Activated T-helper 17 cell treated with anti-CD3 and anti-CD28 coated beads, Interleukin-2, amount 50 U/mL, for 72 hours (primary cell): ENCODE results near the gene ARID3B. TPM values are rescaled to one million over a fixed set of nuclear protein-coding genes. Genes with fewer than 3 reads are reported as not detected.

Source experiments
- ATAC-seq: fragments of 150-1000 bp; cut with Tn5 transposase; replicated peaks from 2 replicates; pipeline ENCODE4 v1.10.0; 2021; ENCODE audit warnings: mild to moderate bottlenecking, moderate library complexity
- H3K27ac Mint-ChIP-seq: one replicate; pipeline ENCODE4 v1.8.0; 2022; ENCODE audit warnings: mixed read lengths
- H3K27me3 Mint-ChIP-seq: one replicate; pipeline ENCODE4 v1.8.0; 2022; ENCODE audit warnings: mixed read lengths
- H3K36me3 Mint-ChIP-seq: one replicate; pipeline ENCODE4 v1.8.0; 2022; ENCODE audit warnings: low read depth, mild to moderate bottlenecking, mixed read lengths
- H3K4me1 Mint-ChIP-seq: one replicate; pipeline ENCODE4 v1.8.0; 2022; ENCODE audit warnings: mixed read lengths
- H3K4me3 Mint-ChIP-seq: one replicate; pipeline ENCODE4 v1.8.0; 2022; ENCODE audit warnings: mild to moderate bottlenecking, mixed read lengths
- H3K9me3 Mint-ChIP-seq: one replicate; pipeline ENCODE4 v1.8.0; 2022; ENCODE audit warnings: mixed read lengths
- total RNA-seq, 2 donors: library from RNA; stranded (reverse); gene quantifications; one replicate each; pipeline ENCODE4 v1.2.3, GENCODE V29; 2022

ARID3B gene
- total RNA-seq, 2 donors from 2014 or later = 40.3 to 43.9 TPM

GRCh38 chr15:74543043-74543422 lies 2.0 kb downstream of the ARID3B start:
- H3K4me1 Mint-ChIP-seq = peaks cover 59% of the 10 kb centered on the region
- H3K9me3 Mint-ChIP-seq = no peaks in the 10 kb centered on the region
- H3K27ac Mint-ChIP-seq = peak overlapping the region; percentile 94
- H3K27me3 Mint-ChIP-seq = no peaks in the 10 kb centered on the region
- peak overlapping the region; percentile 99 for H3K4me3 Mint-ChIP-seq
- peaks cover 64% of the 10 kb centered on the region for H3K36me3 Mint-ChIP-seq
- ATAC-seq = no peak

GRCh38 chr15:74543583-74543982 lies 2.6 kb downstream of the ARID3B start:
- Mint-ChIP-seq H3K4me1 (peaks cover 62% of the 10 kb centered on the region), H3K4me3 (peak overlapping the region; percentile 99), H3K27me3 (no peaks in the 10 kb centered on the region), H3K9me3 (no peaks in the 10 kb centered on the region), H3K36me3 (peaks cover 70% of the 10 kb centered on the region), H3K27ac (peak overlapping the region; percentile 94)
- ATAC-seq = peak; percentile 10

GRCh38 chr15:74545086-74545485 lies 4.1 kb downstream of the ARID3B start:
- Mint-ChIP-seq H3K27me3 (no peaks in the 10 kb centered on the region), H3K27ac (peak overlapping the region; percentile 72), H3K4me1 (peaks cover 57% of the 10 kb centered on the region), H3K4me3 (peak overlapping the region; percentile 99), H3K36me3 (peaks cover 85% of the 10 kb centered on the region), H3K9me3 (no peaks in the 10 kb centered on the region)
- no peak for ATAC-seq

- H3K27me3 Mint-ChIP-seq = no peaks in the 10 kb centered on the region
- ATAC-seq = peak; percentile 81
- peak overlapping the region; percentile 99 for H3K4me3 Mint-ChIP-seq
- peaks cover 61% of the 10 kb centered on the region for H3K4me1 Mint-ChIP-seq
- peak overlapping the region; percentile 72 for H3K27ac Mint-ChIP-seq
- peaks cover 94% of the 10 kb centered on the region for H3K36me3 Mint-ChIP-seq
- H3K9me3 Mint-ChIP-seq = no peaks in the 10 kb centered on the region
Measured at GRCh38 chr15:74545776-74546656, 5.0 kb downstream of the ARID3B start.

- no peak for ATAC-seq
- peaks cover 97% of the 10 kb centered on the region for H3K36me3 Mint-ChIP-seq
- no peaks in the 10 kb centered on the region for H3K9me3 Mint-ChIP-seq
- peak overlapping the region; percentile 99 for H3K4me3 Mint-ChIP-seq
- no peak overlapping the region for H3K27ac Mint-ChIP-seq
- peaks cover 62% of the 10 kb centered on the region for H3K4me1 Mint-ChIP-seq
- H3K27me3 Mint-ChIP-seq = no peaks in the 10 kb centered on the region
Measured at GRCh38 chr15:74547616-74548015, 6.6 kb downstream of the ARID3B start.

GRCh38 chr15:74548241-74548640 lies 7.2 kb downstream of the ARID3B start:
- Mint-ChIP-seq H3K36me3 (peaks cover 97% of the 10 kb centered on the region), H3K4me3 (peak overlapping the region; percentile 99), H3K4me1 (peaks cover 58% of the 10 kb centered on the region), H3K9me3 (no peaks in the 10 kb centered on the region), H3K27ac (no peak overlapping the region), H3K27me3 (no peaks in the 10 kb centered on the region)
- ATAC-seq = no peak

- H3K9me3 Mint-ChIP-seq = no peaks in the 10 kb centered on the region
- no peak for ATAC-seq
- no peaks in the 10 kb centered on the region for H3K27me3 Mint-ChIP-seq
- peaks cover 47% of the 10 kb centered on the region for H3K4me1 Mint-ChIP-seq
- H3K4me3 Mint-ChIP-seq = no peak overlapping the region
- no peak overlapping the region for H3K27ac Mint-ChIP-seq
- H3K36me3 Mint-ChIP-seq = peaks cover 94% of the 10 kb centered on the region
Measured at GRCh38 chr15:74549816-74550215, 8.8 kb downstream of the ARID3B start.

GRCh38 chr15:74551714-74552113 lies 10.7 kb downstream of the ARID3B start:
- Mint-ChIP-seq H3K27me3 (no peaks in the 10 kb centered on the region), H3K36me3 (peaks cover 93% of the 10 kb centered on the region), H3K9me3 (no peaks in the 10 kb centered on the region), H3K4me3 (no peak overlapping the region), H3K27ac (no peak overlapping the region), H3K4me1 (peaks cover 28% of the 10 kb centered on the region)
- ATAC-seq = no peak

GRCh38 chr15:74552773-74553441 lies 11.9 kb downstream of the ARID3B start:
- peak overlapping the region; percentile 67 for H3K4me3 Mint-ChIP-seq

GRCh38 chr15:74555192-74555591 lies 14.2 kb downstream of the ARID3B start:
- Mint-ChIP-seq H3K27me3 (no peaks in the 10 kb centered on the region), H3K4me1 (peaks cover 28% of the 10 kb centered on the region), H3K36me3 (peaks cover 89% of the 10 kb centered on the region), H3K9me3 (no peaks in the 10 kb centered on the region), H3K4me3 (no peak overlapping the region), H3K27ac (no peak overlapping the region)
- ATAC-seq = no peak

More at GRCh38 chr15:74552773-74553441, 11.9 kb downstream of the ARID3B start:
- Mint-ChIP-seq H3K9me3 (no peaks in the 10 kb centered on the region), H3K27me3 (no peaks in the 10 kb centered on the region), H3K4me1 (peaks cover 22% of the 10 kb centered on the region), H3K36me3 (peaks cover 95% of the 10 kb centered on the region), H3K27ac (peak overlapping the region; percentile 79)
- ATAC-seq = peak; percentile 91

- Mint-ChIP-seq H3K9me3 (no peaks in the 10 kb centered on the region), H3K27ac (no peak overlapping the region), H3K4me1 (peaks cover 14% of the 10 kb centered on the region), H3K4me3 (no peak overlapping the region), H3K36me3 (peaks cover 82% of the 10 kb centered on the region), H3K27me3 (no peaks in the 10 kb centered on the region)
- no peak for ATAC-seq
Measured at GRCh38 chr15:74558706-74559105, 17.7 kb downstream of the ARID3B start.

GRCh38 chr15:74563442-74563841 lies 22.4 kb downstream of the ARID3B start:
- peaks cover 37% of the 10 kb centered on the region for H3K4me1 Mint-ChIP-seq
- no peaks in the 10 kb centered on the region for H3K27me3 Mint-ChIP-seq
- H3K27ac Mint-ChIP-seq = no peak overlapping the region
- no peak overlapping the region for H3K4me3 Mint-ChIP-seq
- peaks cover 77% of the 10 kb centered on the region for H3K36me3 Mint-ChIP-seq
- no peak for ATAC-seq
- no peaks in the 10 kb centered on the region for H3K9me3 Mint-ChIP-seq

- H3K27me3 Mint-ChIP-seq = no peaks in the 10 kb centered on the region
- no peaks in the 10 kb centered on the region for H3K9me3 Mint-ChIP-seq
- no peak overlapping the region for H3K27ac Mint-ChIP-seq
- H3K4me1 Mint-ChIP-seq = peaks cover 30% of the 10 kb centered on the region
- no peak for ATAC-seq
- H3K4me3 Mint-ChIP-seq = no peak overlapping the region
- peaks cover 77% of the 10 kb centered on the region for H3K36me3 Mint-ChIP-seq
Measured at GRCh38 chr15:74564182-74564581, 23.2 kb downstream of the ARID3B start.

GRCh38 chr15:74565381-74566085 lies 24.5 kb downstream of the ARID3B start:
- Mint-ChIP-seq H3K9me3 (no peaks in the 10 kb centered on the region), H3K27ac (no peak overlapping the region), H3K27me3 (no peaks in the 10 kb centered on the region), H3K4me1 (peaks cover 28% of the 10 kb centered on the region), H3K36me3 (peaks cover 83% of the 10 kb centered on the region), H3K4me3 (no peak overlapping the region)
- no peak for ATAC-seq
